Hematopoietic multipotent progenitor cell treated with erythropoietin and hydrocortisone succinate and interleukin-3 and kit ligand, for 15 days (in vitro differentiated cells): ENCODE measurements around the gene NAPA.

Source experiments
- DNase-seq: peaks from one replicate; pipeline ENCODE4 v3.0.0-alpha.2; 2015; ENCODE audit warnings: low spot score

Gene NAPA

GRCh38 chr19:47456721-47457474, 58.0 kb downstream of the NAPA start:
- no peak for DNase-seq

GRCh38 chr19:47450478-47450877, 64.4 kb downstream of the NAPA start:
- DNase-seq: no peak

- no peak for DNase-seq
Observed at GRCh38 chr19:47448360-47448727, 66.5 kb downstream of the NAPA start.

GRCh38 chr19:47447470-47448359, 67.1 kb downstream of the NAPA start:
- peak; percentile 79 for DNase-seq

- DNase-seq: peak; percentile 47
Observed at GRCh38 chr19:47446534-47447469, 68.1 kb downstream of the NAPA start.

- DNase-seq: peak; percentile 32
Observed at GRCh38 chr19:47445937-47446402, 68.9 kb downstream of the NAPA start.

- no peak for DNase-seq
Observed at GRCh38 chr19:47445527-47445926, 69.3 kb downstream of the NAPA start.

GRCh38 chr19:47444388-47444821, 70.5 kb downstream of the NAPA start:
- no peak for DNase-seq

GRCh38 chr19:47443331-47443730, 71.5 kb downstream of the NAPA start:
- no peak for DNase-seq

- no peak for DNase-seq
Observed at GRCh38 chr19:47438793-47439220, 76.1 kb downstream of the NAPA start.
